Globus pallidus (tissue), 1 donor: ENCODE data around the gene GFOD2.
"Not testable (repeated sequence)": the region's sequence is repeated elsewhere in the genome, so short reads cannot be mapped to it uniquely, and the experiment has no call there.

Source experiments
- DNase-seq: peaks from one replicate; pipeline ENCODE4 v3.0.0-alpha.2; 2015; ENCODE audit warnings: low spot score

GFOD2 gene

GRCh38 chr16:67719048-67719777, at the start of gene GFOD2:
GFOD2 (minus strand) TSS chr16:67719316; CDS start chr16:67685715, 33,601 bp downstream.
- DNase-seq: peak; percentile 94

GRCh38 chr16:67767953-67768352, 48.8 kb upstream of the GFOD2 start:
- no peak for DNase-seq

- no peak for DNase-seq
These were observed 47.2 kb upstream of the GFOD2 start for GRCh38 chr16:67766291-67766690.

GRCh38 chr16:67764158-67764667, 45.1 kb upstream of the GFOD2 start:
- no peak for DNase-seq

- no peak for DNase-seq
These were observed 44.0 kb upstream of the GFOD2 start for GRCh38 chr16:67763066-67763465.

- DNase-seq: no peak
These were observed 43.3 kb upstream of the GFOD2 start for GRCh38 chr16:67762385-67762784.

GRCh38 chr16:67761924-67762323, 42.8 kb upstream of the GFOD2 start:
- no peak for DNase-seq

- no peak for DNase-seq
These were observed 41.8 kb upstream of the GFOD2 start for GRCh38 chr16:67760956-67761230.

GRCh38 chr16:67760206-67760955, 41.3 kb upstream of the GFOD2 start:
- DNase-seq: no peak

- no peak for DNase-seq
These were observed 39.9 kb upstream of the GFOD2 start for GRCh38 chr16:67758966-67759365.

GRCh38 chr16:67758006-67758405, 38.9 kb upstream of the GFOD2 start:
- DNase-seq: no peak

GRCh38 chr16:67752641-67753040, 33.5 kb upstream of the GFOD2 start:
- no peak for DNase-seq

- DNase-seq: not testable (repeated sequence)
These were observed 32.2 kb upstream of the GFOD2 start for GRCh38 chr16:67751331-67751730.

- no peak for DNase-seq
These were observed 31.4 kb upstream of the GFOD2 start for GRCh38 chr16:67750466-67750865.

GRCh38 chr16:67749436-67750078, 30.4 kb upstream of the GFOD2 start:
- DNase-seq: no peak

- no peak for DNase-seq
These were observed 29.7 kb upstream of the GFOD2 start for GRCh38 chr16:67748834-67749233.

- no peak for DNase-seq
These were observed 27.7 kb upstream of the GFOD2 start for GRCh38 chr16:67746846-67747245.

GRCh38 chr16:67741118-67741517, 22.0 kb upstream of the GFOD2 start:
- no peak for DNase-seq

GRCh38 chr16:67740391-67740790, 21.3 kb upstream of the GFOD2 start:
- DNase-seq: no peak

GRCh38 chr16:67736858-67737257, 17.7 kb upstream of the GFOD2 start:
- DNase-seq: no peak

GRCh38 chr16:67734731-67735201, 15.7 kb upstream of the GFOD2 start:
- DNase-seq: no peak

- DNase-seq: no peak
These were observed 14.8 kb upstream of the GFOD2 start for GRCh38 chr16:67733734-67734470.
